CD4-positive, alpha-beta T cell (primary cell): ENCODE measurements around the gene RGL2. TPM values are rescaled to one million over a fixed set of nuclear protein-coding genes. Genes with fewer than 3 reads are reported as not detected.

Source experiments
- ATAC-seq: fragments of 200-7000 bp; cut with Tn5 transposase; one replicate; pipeline ENCODE4 v1.10.0; 2022; ENCODE audit warnings: mild to moderate bottlenecking; ENCODE audit not compliant: poor library complexity
- CTCF ChIA-PET: fragments of 350-600 bp; sonication (Branson Sonifier 250); formaldehyde crosslinking; loops from one replicate; lab custom pipeline; 2021; ENCODE audit warnings: antibody characterized with exemption, inconsistent platforms; lab: Charles Lee
- POLR2A ChIA-PET: fragments of 350-600 bp; sonication (Branson Sonifier 250); formaldehyde crosslinking; loops from one replicate; lab custom pipeline; 2021; ENCODE audit warnings: antibody characterized with exemption, inconsistent platforms; lab: Charles Lee
- DNase-seq, 14 experiments: peaks; one replicate each; pipeline ENCODE4 v3.0.0-alpha.2; 2013 to 2020; ENCODE audit warnings: mixed read lengths in 2 of 14
- H3K27ac ChIP-seq, 2 donors: one replicate each; pipeline versions ENCODE4 v1.5.1 to v1.7.0; 2013; ENCODE audit warnings: low read length in 2 of 2, low read depth in 1 of 2, mild to moderate bottlenecking in 1 of 2
- H3K27me3 ChIP-seq, 2 experiments: 1 replicate in 1 of 2; 2 replicates in 1 of 2; pipeline versions ENCODE4 v1.6.1 to v1.7.0; 2013; ENCODE audit warnings: low read length in 2 of 2, control low read depth in 1 of 2, mild to moderate bottlenecking in 1 of 2, moderate library complexity in 1 of 2; ENCODE audit not compliant: insufficient read depth in 2 of 2, control insufficient read depth in 1 of 2
- H3K36me3 ChIP-seq: one replicate; pipeline ENCODE4 v1.6.1; 2013; ENCODE audit warnings: low read length, control low read depth; ENCODE audit not compliant: insufficient read depth
- H3K4me1 ChIP-seq: one replicate; pipeline ENCODE4 v1.6.1; 2013; ENCODE audit warnings: low read length, control low read depth; ENCODE audit not compliant: insufficient read depth
- H3K4me3 ChIP-seq: one replicate; pipeline ENCODE4 v1.5.1; 2013; ENCODE audit warnings: mild to moderate bottlenecking, low read length, moderate library complexity
- H3K9me3 ChIP-seq, 2 experiments: 1 replicate in 1 of 2; 2 replicates in 1 of 2; pipeline versions ENCODE4 v1.6.1 to v1.7.0; 2013; ENCODE audit warnings: low read length in 2 of 2, mild to moderate bottlenecking in 2 of 2, control low read depth in 1 of 2, moderate library complexity in 1 of 2; ENCODE audit not compliant: control insufficient read depth in 1 of 2, insufficient read depth in 1 of 2
- H3K27ac Mint-ChIP-seq: one replicate; pipeline ENCODE4 v1.8.0; 2020; ENCODE audit warnings: mixed read lengths
- H3K27me3 Mint-ChIP-seq: one replicate; pipeline ENCODE4 v1.8.0; 2021; ENCODE audit warnings: mixed read lengths
- H3K36me3 Mint-ChIP-seq: one replicate; pipeline ENCODE4 v1.8.0; 2021; ENCODE audit warnings: low read depth, mixed read lengths
- H3K4me1 Mint-ChIP-seq: one replicate; pipeline ENCODE4 v1.8.0; 2021; ENCODE audit warnings: low read depth, mixed read lengths
- H3K4me3 Mint-ChIP-seq: one replicate; pipeline ENCODE4 v1.8.0; 2020; ENCODE audit warnings: mild to moderate bottlenecking, mixed read lengths
- H3K9me3 Mint-ChIP-seq: one replicate; pipeline ENCODE4 v1.8.0; 2020; ENCODE audit warnings: mixed read lengths
- intact Hi-C, 2 experiments: fragments of 100-400 bp; cut with DNase I in 1 of 2; cut with micrococcal nuclease in 1 of 2; formaldehyde crosslinking; loops; one replicate each; pipeline versions ENCODE4 v1.15.1 to v1.9.0; 2023 to 2025; cut with DNase I, micrococcal nuclease
- total RNA-seq, 174 experiments: library from RNA in 2 of 174; stranded (reverse) in 2 of 174; gene quantifications; one replicate each; pipeline ENCODE4 v1.2.3 and lab custom pipeline; 2021 to 2026
- TF ChIP-seq, protein P1 (sequence below): fragments of 200-600 bp; IDR thresholded peaks from one replicate; pipeline ENCODE4 v1.8.0; 2022; ENCODE audit warnings: antibody characterized with exemption, mild to moderate bottlenecking

Gene RGL2
- total RNA-seq, 2 experiments from 2014 or later = 39.2 to 39.4 TPM

DNA sequence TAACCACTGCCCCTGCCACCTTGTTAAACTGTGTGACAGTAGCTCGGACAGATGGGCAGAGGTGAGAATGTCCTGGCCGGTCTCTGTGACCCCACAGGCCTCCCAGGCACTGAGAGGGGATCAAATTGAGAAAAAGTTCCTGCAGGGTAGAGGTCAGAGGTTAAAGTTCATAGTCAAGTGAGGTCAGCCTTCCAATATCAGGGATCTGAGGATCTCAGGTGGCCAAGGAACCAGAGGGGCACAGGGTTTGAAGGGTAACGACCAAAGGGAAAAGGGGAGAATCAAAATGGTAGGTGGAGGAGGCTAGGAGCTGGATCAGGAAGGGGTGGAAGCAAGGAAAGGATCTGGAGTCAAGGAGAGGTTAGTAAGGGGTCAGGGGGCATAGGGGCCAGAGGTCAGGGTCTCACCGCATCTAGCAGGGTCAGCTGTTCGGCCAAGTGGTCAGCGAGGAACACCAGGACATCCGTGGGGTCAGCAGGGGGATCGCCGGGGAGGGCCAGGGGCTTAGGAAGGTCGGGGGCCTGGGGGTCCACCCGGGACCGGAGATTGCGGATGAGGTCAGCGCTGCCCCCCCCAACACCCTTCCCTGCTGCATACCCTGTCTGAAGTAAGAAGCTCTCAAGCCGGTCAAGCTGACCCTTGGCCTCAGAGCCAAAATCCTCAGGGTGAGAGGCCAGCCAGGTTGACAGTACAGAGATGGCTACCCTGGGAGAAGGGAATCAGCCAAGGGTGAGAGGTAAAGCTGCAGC lies 2.9 kb downstream of the RGL2 start:
- Mint-ChIP-seq H3K36me3 (peaks cover 77% of the 10 kb centered on the region), H3K27ac (peak overlapping the region; percentile 99)
- intact Hi-C loops = loop anchor here in 1 of 2 experiments (10.0 kb wide), 1 partner anchor 1431 kb away; the partner anchor contains the start of gene NEU1

DNA sequence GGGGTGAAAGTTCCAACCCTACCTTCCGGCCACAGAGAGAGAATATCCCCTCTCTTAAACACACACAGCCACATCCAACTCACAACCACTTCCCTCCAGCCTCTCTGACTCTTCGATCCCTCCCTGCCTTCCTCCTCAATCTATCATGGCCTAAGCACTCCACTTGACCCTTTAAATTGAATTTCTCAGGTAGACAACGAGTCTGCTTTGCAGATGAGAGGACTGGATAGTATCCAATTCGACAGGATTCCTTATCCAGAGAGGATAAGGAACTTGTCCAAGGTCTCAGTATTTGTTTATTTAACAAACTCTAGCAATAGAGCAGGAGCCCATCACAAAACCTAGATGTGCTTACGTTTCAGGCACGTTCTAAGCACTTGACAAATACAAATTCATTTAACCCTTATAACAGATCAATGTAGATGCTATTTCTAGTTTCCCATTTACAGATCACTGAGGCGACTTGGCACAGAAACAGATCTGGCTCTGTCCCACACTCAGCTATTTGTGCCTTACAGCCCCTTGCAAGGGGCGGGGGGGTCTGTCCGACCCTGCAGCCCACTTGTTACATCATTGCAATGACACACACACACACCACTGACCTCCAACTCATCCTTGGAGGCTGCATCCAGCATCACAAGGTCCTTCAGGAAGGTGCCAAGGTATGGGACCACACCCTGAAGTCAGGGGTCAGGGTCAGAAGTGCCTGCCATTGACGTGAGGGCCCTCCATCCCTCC lies 4.5 kb downstream of the RGL2 start:
- H3K4me3 Mint-ChIP-seq = peak overlapping the region; percentile 45
- no peak for DNase-seq
- H3K27ac Mint-ChIP-seq = peak overlapping the region; percentile 44
- Histone ChIP-seq H3K9me3 (no peaks in the 10 kb centered on the region), H3K36me3 (peaks cover 66% of the 10 kb centered on the region), H3K4me1 (peaks cover 41% of the 10 kb centered on the region), H3K27me3 (no peaks in the 10 kb centered on the region), H3K27ac (no peak overlapping the region), H3K4me3 (no peak overlapping the region)
- H3K4me1 Mint-ChIP-seq = peaks cover 32% of the 10 kb centered on the region
- CTCF ChIA-PET = no interaction called here
- no peak for ATAC-seq
- TF ChIP-seq, protein P1, sequence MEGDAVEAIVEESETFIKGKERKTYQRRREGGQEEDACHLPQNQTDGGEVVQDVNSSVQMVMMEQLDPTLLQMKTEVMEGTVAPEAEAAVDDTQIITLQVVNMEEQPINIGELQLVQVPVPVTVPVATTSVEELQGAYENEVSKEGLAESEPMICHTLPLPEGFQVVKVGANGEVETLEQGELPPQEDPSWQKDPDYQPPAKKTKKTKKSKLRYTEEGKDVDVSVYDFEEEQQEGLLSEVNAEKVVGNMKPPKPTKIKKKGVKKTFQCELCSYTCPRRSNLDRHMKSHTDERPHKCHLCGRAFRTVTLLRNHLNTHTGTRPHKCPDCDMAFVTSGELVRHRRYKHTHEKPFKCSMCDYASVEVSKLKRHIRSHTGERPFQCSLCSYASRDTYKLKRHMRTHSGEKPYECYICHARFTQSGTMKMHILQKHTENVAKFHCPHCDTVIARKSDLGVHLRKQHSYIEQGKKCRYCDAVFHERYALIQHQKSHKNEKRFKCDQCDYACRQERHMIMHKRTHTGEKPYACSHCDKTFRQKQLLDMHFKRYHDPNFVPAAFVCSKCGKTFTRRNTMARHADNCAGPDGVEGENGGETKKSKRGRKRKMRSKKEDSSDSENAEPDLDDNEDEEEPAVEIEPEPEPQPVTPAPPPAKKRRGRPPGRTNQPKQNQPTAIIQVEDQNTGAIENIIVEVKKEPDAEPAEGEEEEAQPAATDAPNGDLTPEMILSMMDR = no peak
- H3K27me3 Mint-ChIP-seq = no peaks in the 10 kb centered on the region
- peaks cover 75% of the 10 kb centered on the region for H3K36me3 Mint-ChIP-seq
- POLR2A ChIA-PET = no interaction called here
- no peaks in the 10 kb centered on the region for H3K9me3 Mint-ChIP-seq
- intact Hi-C loops = loop anchor here in 1 of 2 experiments (10.0 kb wide), 1 partner anchor 1429 kb away; the partner anchor contains the start of gene NEU1

More for the DNA sequence above, 2.9 kb downstream of the RGL2 start:
- H3K36me3 ChIP-seq = peaks cover 64% of the 10 kb centered on the region
- POLR2A ChIA-PET = interaction anchor here (0.5 to 7.5 kb wide), 5 partner anchors 16 to 1110 kb away, joined by 3 to 88 read pairs (median 80); partner anchors contain the start of genes RPS18, TAPBP, VPS52 and ZBTB22
- no peak overlapping the region for H3K4me3 ChIP-seq
- DNase-seq (no peak), ATAC-seq (no peak)
- no peaks in the 10 kb centered on the region for H3K27me3 Mint-ChIP-seq
- no peaks in the 10 kb centered on the region for H3K27me3 ChIP-seq
- H3K9me3 ChIP-seq = no peaks in the 10 kb centered on the region
- TF ChIP-seq, protein P1 = no peak
- H3K4me1 Mint-ChIP-seq = peaks cover 27% of the 10 kb centered on the region
- CTCF ChIA-PET = no interaction called here
- no peaks in the 10 kb centered on the region for H3K9me3 Mint-ChIP-seq
- peak overlapping the region; percentile 78 for H3K4me3 Mint-ChIP-seq
- no peak overlapping the region for H3K27ac ChIP-seq
- peaks cover 38% of the 10 kb centered on the region for H3K4me1 ChIP-seq

DNA sequence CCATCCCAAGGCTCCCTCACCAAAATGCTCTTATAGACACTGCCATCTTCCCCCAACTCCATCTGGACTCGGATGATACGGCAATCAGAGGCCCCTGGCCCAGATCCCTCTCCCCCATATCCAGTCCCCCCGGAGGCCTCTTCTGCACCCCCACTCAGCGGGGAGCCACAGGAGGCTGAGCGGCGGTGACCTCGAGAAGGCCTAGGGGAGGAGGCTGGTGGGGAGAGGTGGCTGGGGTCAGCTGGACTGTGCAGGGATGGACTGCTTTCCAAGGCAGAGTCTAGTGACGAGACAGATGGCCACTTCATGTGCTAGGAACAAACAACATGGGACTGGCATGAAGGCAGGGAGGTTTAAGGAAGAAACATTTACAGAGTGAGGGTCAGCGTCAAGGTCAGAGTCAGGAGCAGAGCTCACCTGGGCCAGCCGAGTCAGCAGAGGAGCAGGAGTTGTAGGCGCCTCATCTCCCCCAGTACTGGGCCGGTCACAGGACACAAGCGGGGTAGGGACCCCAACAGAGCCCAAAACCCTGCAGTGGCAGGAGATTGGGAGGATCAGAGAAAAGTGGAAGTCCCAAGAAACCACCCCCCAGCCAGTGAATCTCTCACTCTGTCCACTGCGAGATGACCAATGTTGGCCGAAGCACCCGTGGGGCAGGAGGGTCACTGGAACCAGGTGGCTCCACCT lies 5.6 kb downstream of the RGL2 start:
- H3K4me3 ChIP-seq = no peak overlapping the region
- CTCF ChIA-PET = no interaction called here
- no peak overlapping the region for H3K27ac ChIP-seq
- no peaks in the 10 kb centered on the region for H3K27me3 ChIP-seq
- H3K9me3 ChIP-seq = no peaks in the 10 kb centered on the region
- no peak for DNase-seq
- peaks cover 66% of the 10 kb centered on the region for H3K36me3 ChIP-seq
- H3K9me3 Mint-ChIP-seq = no peaks in the 10 kb centered on the region
- no peak for ATAC-seq
- intact Hi-C loops = loop anchor here in 1 of 2 experiments (10.0 kb wide), 1 partner anchor 1428 kb away; the partner anchor contains the start of gene NEU1
- peak overlapping the region; percentile 46 for H3K27ac Mint-ChIP-seq
- no peaks in the 10 kb centered on the region for H3K27me3 Mint-ChIP-seq
- TF ChIP-seq, protein P1 = no peak
- peak overlapping the region; percentile 43 for H3K4me3 Mint-ChIP-seq
- peaks cover 38% of the 10 kb centered on the region for H3K4me1 Mint-ChIP-seq
- H3K36me3 Mint-ChIP-seq = peaks cover 77% of the 10 kb centered on the region
- POLR2A ChIA-PET = interaction anchor here (1.5 kb wide), 1 partner anchor 22 kb away, joined by 5 read pairs; the partner anchor contains the start of genes RPS18 and VPS52
- H3K4me1 ChIP-seq = peaks cover 44% of the 10 kb centered on the region
